ENCODE results near the gene NRL.

DNA sequence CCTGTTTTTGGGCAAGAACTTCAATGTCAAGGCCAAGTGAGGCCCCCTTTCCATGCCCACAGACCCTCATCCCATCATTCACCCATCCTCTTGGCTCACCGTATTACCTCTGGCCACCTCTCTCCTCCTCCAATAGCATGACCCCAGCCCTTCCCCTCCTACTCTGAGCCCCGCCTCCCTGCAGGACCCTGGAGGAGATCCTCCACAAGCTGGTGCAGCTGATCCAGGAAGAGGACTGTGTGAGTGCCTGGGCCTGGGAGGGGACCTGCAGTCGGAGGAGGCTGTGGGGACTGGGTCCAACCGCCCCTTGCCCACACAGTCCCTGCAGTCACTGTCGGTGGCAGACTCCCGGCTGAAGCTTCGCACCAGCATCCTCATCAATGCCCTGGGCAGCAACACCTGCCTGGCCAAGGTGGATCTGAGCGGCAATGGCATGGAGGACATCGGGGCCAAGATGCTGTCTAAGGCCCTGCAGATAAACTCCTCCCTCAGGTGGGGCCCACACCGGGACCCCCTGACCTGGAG lies 55.7 kb downstream of the NRL start:
- TF ChIP-seq, protein P1, sequence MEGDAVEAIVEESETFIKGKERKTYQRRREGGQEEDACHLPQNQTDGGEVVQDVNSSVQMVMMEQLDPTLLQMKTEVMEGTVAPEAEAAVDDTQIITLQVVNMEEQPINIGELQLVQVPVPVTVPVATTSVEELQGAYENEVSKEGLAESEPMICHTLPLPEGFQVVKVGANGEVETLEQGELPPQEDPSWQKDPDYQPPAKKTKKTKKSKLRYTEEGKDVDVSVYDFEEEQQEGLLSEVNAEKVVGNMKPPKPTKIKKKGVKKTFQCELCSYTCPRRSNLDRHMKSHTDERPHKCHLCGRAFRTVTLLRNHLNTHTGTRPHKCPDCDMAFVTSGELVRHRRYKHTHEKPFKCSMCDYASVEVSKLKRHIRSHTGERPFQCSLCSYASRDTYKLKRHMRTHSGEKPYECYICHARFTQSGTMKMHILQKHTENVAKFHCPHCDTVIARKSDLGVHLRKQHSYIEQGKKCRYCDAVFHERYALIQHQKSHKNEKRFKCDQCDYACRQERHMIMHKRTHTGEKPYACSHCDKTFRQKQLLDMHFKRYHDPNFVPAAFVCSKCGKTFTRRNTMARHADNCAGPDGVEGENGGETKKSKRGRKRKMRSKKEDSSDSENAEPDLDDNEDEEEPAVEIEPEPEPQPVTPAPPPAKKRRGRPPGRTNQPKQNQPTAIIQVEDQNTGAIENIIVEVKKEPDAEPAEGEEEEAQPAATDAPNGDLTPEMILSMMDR (IDR thresholded peaks at IDR 0.05; ENCODE audit: insufficient read depth, low read depth, low read length) = no peak
- TF ChIP-seq EZH2 (IDR thresholded peaks at IDR 0.05; ENCODE audit: insufficient read depth, low read length) = no peak
